Central memory CD8-positive, alpha-beta T cell (primary cell): ENCODE results near the gene ZNF547.

ENCODE experiments used
- ATAC-seq: fragments of 150-1000 bp; cut with Tn5 transposase; replicated peaks from 2 replicates; pipeline ENCODE4 v1.10.0; 2022; ENCODE audit warnings: mild to moderate bottlenecking, moderate FRiP score, moderate number of reproducible peaks; ENCODE audit not compliant: poor library complexity, severe bottlenecking; ENCODE audit errors: extremely low read depth
- DNase-seq, 2 donors: peaks; one replicate each; pipeline ENCODE4 v3.0.0; 2021; ENCODE audit warnings: low spot score in 2 of 2
- H3K27ac Mint-ChIP-seq: one replicate; pipeline ENCODE4 v1.8.0; 2022; ENCODE audit warnings: low read depth, mild to moderate bottlenecking, moderate library complexity, mixed read lengths
- H3K27me3 Mint-ChIP-seq: one replicate; pipeline ENCODE4 v1.8.0; 2022; ENCODE audit warnings: mixed read lengths
- H3K36me3 Mint-ChIP-seq: one replicate; pipeline ENCODE4 v1.8.0; 2022; ENCODE audit warnings: mild to moderate bottlenecking, moderate library complexity, mixed read lengths; ENCODE audit not compliant: insufficient read depth
- H3K4me1 Mint-ChIP-seq: one replicate; pipeline ENCODE4 v1.8.0; 2022; ENCODE audit warnings: mixed read lengths
- H3K4me3 Mint-ChIP-seq: one replicate; pipeline ENCODE4 v1.8.0; 2022; ENCODE audit warnings: mild to moderate bottlenecking, moderate library complexity, mixed read lengths
- H3K9me3 Mint-ChIP-seq: one replicate; pipeline ENCODE4 v1.8.0; 2022; ENCODE audit warnings: mixed read lengths

Gene ZNF547

DNA sequence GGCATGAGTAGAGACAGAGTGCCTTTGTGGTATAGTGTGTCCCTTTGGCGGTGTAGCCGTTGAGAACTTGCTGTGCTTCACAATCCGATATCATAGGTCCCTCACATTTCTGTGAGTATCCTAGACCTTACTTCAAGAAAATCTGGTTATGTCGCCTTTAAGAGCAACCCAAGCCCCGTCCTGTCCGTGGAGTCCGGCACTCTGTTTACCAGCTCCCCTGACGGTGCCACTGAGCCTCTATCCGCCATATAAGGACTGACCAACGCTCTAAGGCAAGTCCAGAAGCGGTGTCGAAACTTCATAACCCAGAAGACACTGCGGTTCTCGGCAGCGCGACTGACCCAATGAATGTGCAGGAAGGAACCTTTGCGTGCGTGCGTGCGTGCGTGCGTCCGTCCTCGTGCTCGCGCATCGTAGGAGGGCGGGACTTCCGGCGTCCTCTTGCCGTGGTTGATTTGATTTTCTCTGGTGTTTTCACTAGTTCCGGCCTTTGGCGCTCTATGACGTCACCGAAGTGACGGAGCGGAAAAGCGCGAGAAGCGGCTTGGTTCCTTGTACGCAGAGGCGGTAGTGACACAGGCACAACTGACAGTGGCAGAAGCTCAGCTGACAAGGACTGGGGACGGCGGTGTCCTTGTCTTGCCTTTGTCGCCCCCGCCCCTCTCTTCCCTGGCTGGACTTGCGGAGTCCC is at the start of gene ZNF547, which contains the start of gene TRAPPC2B:
Gene ZNF547 (plus strand): TSS at position 555 of the 691 bp plus-strand sequence. CDS start 5,005 bp downstream, outside the sequence.
Gene TRAPPC2B (plus strand): TSS at position 555 of the 691 bp plus-strand sequence. CDS start 1,283 bp downstream, outside the sequence.
- Mint-ChIP-seq H3K4me3 (peak within 1 kb of the TSS; percentile 88), H3K36me3 (peaks cover 13% of the 10 kb centered on the region), H3K9me3 (peaks cover 7% of the 10 kb centered on the region), H3K27me3 (no peaks in the 10 kb centered on the region), H3K27ac (peak within 1 kb of the TSS; percentile 97), H3K4me1 (peaks cover 19% of the 10 kb centered on the region)
- peak; percentile 96 to 99 for DNase-seq
- ATAC-seq: peak; percentile 94

GRCh38 chr19:57314146-57314545 is 49.2 kb upstream of the ZNF547 start:
- peaks cover 6% of the 10 kb centered on the region for H3K4me1 Mint-ChIP-seq
- H3K36me3 Mint-ChIP-seq: no peaks in the 10 kb centered on the region
- ATAC-seq: no peak
- H3K9me3 Mint-ChIP-seq: peaks cover 9% of the 10 kb centered on the region
- H3K4me3 Mint-ChIP-seq: no peak overlapping the region
- H3K27ac Mint-ChIP-seq: no peak overlapping the region
- peaks cover 46% of the 10 kb centered on the region for H3K27me3 Mint-ChIP-seq
- no peak for DNase-seq

GRCh38 chr19:57317503-57317902 is 45.8 kb upstream of the ZNF547 start:
- Mint-ChIP-seq H3K27ac (no peak overlapping the region), H3K36me3 (peaks cover 12% of the 10 kb centered on the region), H3K27me3 (peaks cover 46% of the 10 kb centered on the region), H3K4me3 (no peak overlapping the region), H3K4me1 (peaks cover 27% of the 10 kb centered on the region), H3K9me3 (peaks cover 4% of the 10 kb centered on the region)
- no peak for DNase-seq
- ATAC-seq: no peak

DNA sequence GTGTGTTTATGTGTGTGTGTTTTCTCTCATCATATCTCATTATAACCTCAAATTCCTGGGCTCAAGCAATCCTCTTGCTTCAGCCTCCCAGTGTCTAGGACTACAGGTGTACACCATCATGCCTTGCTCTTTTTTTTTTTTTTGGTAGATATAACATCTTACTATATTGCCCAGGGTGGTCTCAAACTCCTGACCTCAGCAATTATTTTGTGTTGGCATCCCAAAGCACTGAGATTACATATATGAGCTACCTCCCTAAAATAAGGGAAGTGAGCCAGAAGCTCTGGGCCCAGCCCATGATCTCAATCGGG is 43.5 kb upstream of the ZNF547 start:
- H3K27me3 Mint-ChIP-seq: peaks cover 34% of the 10 kb centered on the region
- DNase-seq: no peak
- peaks cover 31% of the 10 kb centered on the region for H3K4me1 Mint-ChIP-seq
- H3K4me3 Mint-ChIP-seq: peak overlapping the region; percentile 92
- peak overlapping the region; percentile 97 for H3K27ac Mint-ChIP-seq
- H3K36me3 Mint-ChIP-seq: peaks cover 29% of the 10 kb centered on the region
- H3K9me3 Mint-ChIP-seq: peaks cover 4% of the 10 kb centered on the region
- ATAC-seq: peak; percentile 9

- Mint-ChIP-seq H3K9me3 (peaks cover 4% of the 10 kb centered on the region), H3K36me3 (peaks cover 32% of the 10 kb centered on the region), H3K27me3 (peaks cover 28% of the 10 kb centered on the region)
These were observed 42.9 kb upstream of the ZNF547 start, which contains the start of gene ZNF543 for GRCh38 chr19:57320180-57321084. TSS of gene ZNF543 (plus strand) at chr19:57320472. CDS start at chr19:57320854, 382 bp downstream.

DNA sequence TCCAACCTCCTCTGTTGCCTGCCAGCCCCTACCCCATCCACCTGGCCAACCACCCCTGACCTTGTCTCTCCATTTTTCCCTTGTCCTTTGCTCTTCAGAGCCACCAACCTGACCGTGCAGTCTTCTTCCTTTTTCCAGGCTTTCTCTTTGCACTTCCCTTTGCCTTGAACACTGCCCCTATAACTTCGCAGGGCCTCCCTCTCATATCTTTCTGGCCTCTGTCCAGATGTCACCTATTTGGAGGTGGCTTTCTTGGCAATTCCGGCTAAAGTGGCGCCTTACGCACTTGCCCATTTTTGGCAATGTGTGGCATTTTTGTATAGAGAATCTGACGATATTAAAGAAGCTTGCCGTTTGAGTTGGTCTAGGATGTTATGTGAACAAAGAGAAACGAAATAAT is 42.2 kb upstream of the ZNF547 start:
- peaks cover 37% of the 10 kb centered on the region for H3K36me3 Mint-ChIP-seq
- peaks cover 31% of the 10 kb centered on the region for H3K4me1 Mint-ChIP-seq
- ATAC-seq (no peak), DNase-seq (no peak)
- H3K4me3 Mint-ChIP-seq: peak overlapping the region; percentile 92
- peaks cover under 1% of the 10 kb centered on the region for H3K9me3 Mint-ChIP-seq
- peaks cover 21% of the 10 kb centered on the region for H3K27me3 Mint-ChIP-seq
- H3K27ac Mint-ChIP-seq: peak overlapping the region; percentile 97

More at GRCh38 chr19:57320180-57321084, 42.9 kb upstream of the ZNF547 start, which contains the start of gene ZNF543:
- H3K4me1 Mint-ChIP-seq: peaks cover 31% of the 10 kb centered on the region
- ATAC-seq: peak; percentile 99
- H3K27ac Mint-ChIP-seq: peak within 1 kb of the TSS; percentile 97
- H3K4me3 Mint-ChIP-seq: peak within 1 kb of the TSS; percentile 92
- DNase-seq: peak; percentile 82 to 90

DNA sequence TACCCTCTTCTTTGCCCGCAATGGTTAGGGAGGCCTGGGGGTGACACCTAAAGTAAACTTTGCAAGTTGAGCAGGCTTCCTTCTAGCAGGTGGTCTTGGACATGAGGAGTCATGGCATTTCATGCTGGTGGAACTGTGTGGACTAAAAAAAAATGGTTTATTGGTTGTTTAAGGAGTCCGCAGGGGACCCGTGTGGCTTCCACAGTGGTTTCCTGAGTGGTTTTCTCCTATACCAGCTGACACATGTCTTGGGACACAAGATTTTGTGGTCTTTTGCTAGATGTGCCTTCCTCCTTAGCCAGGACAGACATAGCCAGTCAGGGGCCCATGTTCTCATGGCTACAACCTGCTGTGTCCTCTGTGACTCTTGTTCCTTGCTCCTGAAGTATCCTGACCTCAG is 41.6 kb upstream of the ZNF547 start:
- peaks cover 39% of the 10 kb centered on the region for H3K36me3 Mint-ChIP-seq
- ATAC-seq: no peak
- peak overlapping the region; percentile 35 for H3K27ac Mint-ChIP-seq
- no peak for DNase-seq
- no peaks in the 10 kb centered on the region for H3K9me3 Mint-ChIP-seq
- H3K4me1 Mint-ChIP-seq: peaks cover 31% of the 10 kb centered on the region
- H3K27me3 Mint-ChIP-seq: peaks cover 15% of the 10 kb centered on the region
- peak overlapping the region; percentile 92 for H3K4me3 Mint-ChIP-seq

DNA sequence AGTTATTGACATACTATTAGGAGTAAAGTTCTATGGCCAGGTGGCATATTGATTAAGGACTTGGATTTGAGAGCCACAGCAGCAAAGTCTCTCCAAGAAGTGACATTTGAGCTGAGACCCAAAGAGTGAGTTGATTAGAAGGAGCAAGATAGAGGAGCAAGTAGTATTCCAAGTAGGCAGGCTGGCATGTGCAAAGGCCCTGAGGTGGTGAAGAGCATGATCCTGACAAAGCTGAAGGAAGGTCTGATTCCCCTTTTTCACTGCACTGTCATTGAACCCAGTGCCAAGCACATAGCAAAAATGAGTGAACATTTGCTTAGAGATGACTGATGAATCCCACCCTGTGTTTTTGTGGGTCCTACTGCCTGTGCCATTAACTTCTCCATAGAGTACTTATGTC is 38.4 kb upstream of the ZNF547 start:
- DNase-seq: no peak
- Mint-ChIP-seq H3K27me3 (no peaks in the 10 kb centered on the region), H3K36me3 (peaks cover 52% of the 10 kb centered on the region), H3K4me3 (no peak overlapping the region), H3K4me1 (peaks cover 25% of the 10 kb centered on the region), H3K27ac (no peak overlapping the region), H3K9me3 (no peaks in the 10 kb centered on the region)
- no peak for ATAC-seq

DNA sequence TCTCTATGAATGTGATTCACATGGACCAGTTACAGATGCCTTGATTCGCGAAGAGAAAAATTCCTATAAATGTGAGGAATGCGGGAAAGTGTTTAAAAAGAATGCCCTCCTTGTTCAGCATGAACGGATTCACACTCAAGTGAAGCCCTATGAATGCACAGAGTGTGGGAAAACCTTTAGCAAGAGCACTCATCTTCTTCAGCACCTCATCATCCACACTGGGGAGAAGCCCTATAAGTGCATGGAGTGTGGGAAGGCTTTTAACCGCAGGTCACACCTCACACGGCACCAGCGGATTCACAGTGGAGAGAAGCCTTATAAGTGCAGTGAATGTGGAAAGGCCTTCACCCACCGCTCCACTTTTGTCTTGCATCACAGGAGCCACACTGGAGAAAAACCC is 35.4 kb upstream of the ZNF547 start:
- Mint-ChIP-seq H3K4me3 (no peak overlapping the region), H3K9me3 (no peaks in the 10 kb centered on the region), H3K4me1 (no peaks in the 10 kb centered on the region), H3K36me3 (peaks cover 38% of the 10 kb centered on the region), H3K27ac (no peak overlapping the region), H3K27me3 (no peaks in the 10 kb centered on the region)
- DNase-seq: no peak
- no peak for ATAC-seq

DNA sequence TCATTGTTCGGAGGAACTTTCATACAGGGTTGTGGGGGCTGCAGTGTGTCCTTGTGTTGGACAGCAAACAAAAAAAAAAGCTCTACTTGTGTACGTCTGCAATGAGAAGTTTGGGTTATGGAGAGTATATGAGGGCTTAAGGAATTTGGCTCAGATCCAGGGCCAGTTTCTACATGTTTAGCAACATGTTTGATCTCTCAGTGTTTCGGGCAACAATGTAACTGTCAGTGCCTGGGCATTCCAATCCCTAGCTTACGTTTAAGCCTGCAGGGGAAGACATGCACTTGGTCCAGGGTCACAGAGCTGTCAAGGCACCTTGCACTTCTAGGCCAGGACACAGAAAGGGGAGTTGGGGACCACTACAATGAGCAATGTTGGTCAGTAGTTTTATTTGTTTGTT is 29.2 kb upstream of the ZNF547 start:
- Mint-ChIP-seq H3K4me1 (no peaks in the 10 kb centered on the region), H3K27me3 (no peaks in the 10 kb centered on the region), H3K27ac (no peak overlapping the region), H3K4me3 (no peak overlapping the region), H3K9me3 (no peaks in the 10 kb centered on the region), H3K36me3 (peaks cover 4% of the 10 kb centered on the region)
- no peak for ATAC-seq
- no peak for DNase-seq

- peaks cover 6% of the 10 kb centered on the region for H3K9me3 Mint-ChIP-seq
- no peak overlapping the region for H3K4me3 Mint-ChIP-seq
- no peak overlapping the region for H3K27ac Mint-ChIP-seq
- no peaks in the 10 kb centered on the region for H3K4me1 Mint-ChIP-seq
- no peaks in the 10 kb centered on the region for H3K27me3 Mint-ChIP-seq
- peaks cover 4% of the 10 kb centered on the region for H3K36me3 Mint-ChIP-seq
- ATAC-seq (no peak), DNase-seq (no peak)
These were observed 24.5 kb upstream of the ZNF547 start for GRCh38 chr19:57338877-57339276.

GRCh38 chr19:57342582-57342981 is 20.8 kb upstream of the ZNF547 start:
- DNase-seq: no peak
- Mint-ChIP-seq H3K4me3 (no peak overlapping the region), H3K4me1 (no peaks in the 10 kb centered on the region), H3K36me3 (no peaks in the 10 kb centered on the region), H3K27me3 (peaks cover 7% of the 10 kb centered on the region), H3K27ac (no peak overlapping the region), H3K9me3 (peaks cover 6% of the 10 kb centered on the region)
- ATAC-seq: no peak
